GM18861 (cell line): Measurements from ENCODE around the gene IGFBP6.
A peak's percentile ranks its signal among the peaks of the same experiment; 100 is the strongest.
"Not testable (repeated sequence)": the region's sequence is repeated elsewhere in the genome, so short reads cannot be mapped to it uniquely, and the experiment has no call there.

Source experiments
- ATAC-seq: cut with Tn5 transposase; IDR thresholded peaks from one replicate; pipeline ENCODE4 v1.9.1; 2021; ENCODE audit not compliant: unreplicated experiment

The IGFBP6 gene

GRCh38 chr12:53069621-53070410 is 27.7 kb upstream of the IGFBP6 start:
- ATAC-seq: no peak

GRCh38 chr12:53070877-53071492 is 26.5 kb upstream of the IGFBP6 start:
- ATAC-seq: no peak

DNA sequence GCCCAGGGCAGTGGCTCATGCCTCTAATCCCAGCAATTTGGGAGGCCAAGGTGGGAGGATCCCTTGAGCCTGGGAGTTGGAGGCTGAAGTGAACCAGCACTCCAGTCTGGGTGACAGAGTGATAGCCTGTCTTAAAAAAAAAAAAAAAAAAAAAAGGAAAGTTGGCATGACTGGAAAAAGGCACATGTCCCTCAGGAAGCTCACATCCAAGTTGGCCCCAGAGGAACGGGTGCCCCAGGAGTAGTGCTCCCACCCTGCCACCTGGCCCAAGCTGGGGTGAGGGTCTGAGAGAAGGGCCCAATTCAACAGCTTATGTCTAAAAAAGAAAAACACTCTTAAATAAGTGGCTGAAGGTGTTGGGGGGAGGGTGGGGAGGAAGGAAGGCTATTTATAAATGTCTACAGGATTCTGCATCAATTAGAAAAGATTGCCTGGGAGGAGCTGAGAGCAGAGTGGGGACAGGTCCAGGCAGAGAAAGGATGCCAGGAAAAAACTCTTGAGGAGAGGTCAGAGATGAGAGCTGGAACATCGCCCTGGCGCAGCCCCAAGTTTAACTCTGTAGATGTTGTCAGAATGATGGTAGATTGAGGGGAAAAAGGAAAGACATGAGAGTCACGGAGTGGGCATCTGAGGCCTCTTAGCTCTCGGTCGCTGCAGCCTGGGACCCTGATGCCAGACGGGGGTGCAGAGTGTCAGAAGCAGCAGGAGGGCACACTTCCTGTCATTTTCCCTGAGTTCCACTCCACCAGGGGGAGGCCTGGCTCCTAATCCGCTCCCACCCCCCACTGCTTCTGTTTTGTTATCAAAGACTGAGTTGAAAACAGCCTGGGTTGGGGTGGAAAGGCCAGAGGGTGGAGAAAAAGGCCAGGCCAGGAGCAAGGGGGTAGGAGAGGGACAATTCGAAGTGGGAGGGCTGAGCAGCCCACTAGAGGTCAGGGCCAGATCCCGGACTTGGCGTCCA is 25.6 kb upstream of the IGFBP6 start:
- ATAC-seq: no peak

- no peak for ATAC-seq
These were observed 23.6 kb upstream of the IGFBP6 start for GRCh38 chr12:53073881-53074280.

- no peak for ATAC-seq
These were observed 23.0 kb upstream of the IGFBP6 start for GRCh38 chr12:53074283-53074998.

DNA sequence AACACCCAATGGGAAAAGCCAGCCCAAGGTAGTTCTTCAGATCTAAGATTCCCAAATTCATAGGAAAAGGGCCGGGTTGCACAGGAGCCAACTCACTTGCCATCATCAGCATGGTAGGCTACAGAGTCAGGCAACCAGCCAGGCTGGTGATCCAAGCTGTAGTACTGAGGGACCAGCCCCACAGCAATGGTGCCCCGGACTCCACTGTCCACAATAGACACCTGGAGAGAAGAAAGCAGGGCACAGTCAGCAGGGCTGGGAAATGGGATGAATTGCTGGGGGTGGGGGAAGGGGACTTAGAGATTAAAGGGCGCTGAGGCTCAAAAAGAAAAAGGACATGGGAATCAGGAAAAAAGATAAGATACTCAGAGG is 22.5 kb upstream of the IGFBP6 start:
- no peak for ATAC-seq

DNA sequence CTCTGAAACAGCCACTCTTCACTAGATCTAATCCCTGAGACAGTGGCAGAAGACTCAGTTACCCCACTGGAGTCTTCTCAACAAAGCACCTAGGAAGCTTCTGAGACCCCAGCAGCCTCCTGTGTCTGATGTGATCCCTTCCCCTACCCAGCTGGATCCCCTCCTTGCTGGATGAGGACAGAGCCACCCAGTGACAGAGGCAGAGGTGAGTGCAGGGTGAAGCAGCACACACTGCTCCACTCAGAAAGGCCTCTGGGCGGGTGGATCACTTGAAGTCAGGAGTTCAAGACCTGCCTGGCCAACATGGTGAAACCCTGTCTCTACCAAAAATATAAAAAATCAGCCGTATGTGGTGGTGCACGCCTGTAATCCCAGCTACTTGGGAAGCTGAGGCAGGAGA is 21.0 kb upstream of the IGFBP6 start:
- no peak for ATAC-seq

DNA sequence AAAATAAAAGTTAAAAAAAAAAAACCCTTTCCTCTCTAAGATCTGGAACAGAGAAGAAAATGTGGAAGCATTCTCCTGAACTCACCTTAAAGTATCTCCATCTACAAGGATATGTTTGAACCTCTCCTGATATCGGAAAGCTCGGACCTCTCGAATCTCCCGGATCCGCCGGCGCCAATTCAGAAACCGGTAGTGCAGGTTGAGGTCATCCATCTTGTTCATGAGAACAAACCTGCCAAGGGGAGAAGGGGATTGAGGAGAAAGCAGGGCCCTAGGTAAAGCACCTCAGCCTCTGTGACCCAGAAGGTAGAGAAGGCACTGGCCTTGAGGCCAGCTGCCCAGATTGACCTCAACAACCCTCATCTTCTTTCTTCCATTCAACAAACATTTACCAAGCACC is 20.4 kb upstream of the IGFBP6 start:
- no peak for ATAC-seq

DNA sequence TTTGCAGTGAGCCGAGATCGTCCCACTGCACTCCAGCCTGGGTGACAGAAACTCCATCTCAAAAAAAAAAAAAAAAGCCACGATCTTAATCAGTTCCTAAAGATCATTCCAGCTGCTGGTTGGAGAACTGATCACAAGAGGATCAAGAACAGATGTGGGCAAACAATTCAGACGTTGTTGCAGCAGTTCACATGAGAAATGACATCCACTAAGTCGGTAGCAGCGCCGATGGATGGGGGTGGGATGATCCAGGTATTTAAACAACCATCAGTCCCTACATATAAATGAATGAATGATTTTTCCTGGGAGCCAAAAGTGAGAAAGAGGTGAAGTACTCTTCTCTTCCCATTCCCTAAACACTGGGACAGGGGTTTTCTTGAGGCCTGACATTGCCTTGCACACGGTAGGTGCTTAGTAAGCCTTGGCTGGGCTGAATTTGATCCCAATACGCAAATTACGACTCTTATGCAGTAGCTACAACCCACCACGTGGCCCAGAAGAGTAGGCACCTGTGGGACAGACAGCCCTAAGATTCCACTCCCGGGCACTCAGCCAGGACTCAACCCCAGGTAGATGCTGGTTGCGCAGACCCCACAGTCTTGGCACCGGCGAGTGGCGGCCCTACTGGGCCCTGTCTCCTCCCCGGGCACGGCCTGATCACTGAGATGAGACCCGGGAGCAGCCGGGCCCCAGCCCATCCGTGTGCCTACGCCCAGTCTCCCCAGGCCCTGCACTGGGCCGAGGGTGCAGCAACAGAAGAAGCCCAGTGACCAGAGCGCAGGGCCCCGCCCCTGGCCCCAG is 18.8 kb upstream of the IGFBP6 start:
- ATAC-seq: peak; percentile 16

- peak; percentile 98 for ATAC-seq
These were observed 18.0 kb upstream of the IGFBP6 start, which contains the start of gene SPRYD3 for GRCh38 chr12:53079226-53080117. SPRYD3 (minus strand) TSS chr12:53079390; CDS start chr12:53079333, 57 bp downstream.

DNA sequence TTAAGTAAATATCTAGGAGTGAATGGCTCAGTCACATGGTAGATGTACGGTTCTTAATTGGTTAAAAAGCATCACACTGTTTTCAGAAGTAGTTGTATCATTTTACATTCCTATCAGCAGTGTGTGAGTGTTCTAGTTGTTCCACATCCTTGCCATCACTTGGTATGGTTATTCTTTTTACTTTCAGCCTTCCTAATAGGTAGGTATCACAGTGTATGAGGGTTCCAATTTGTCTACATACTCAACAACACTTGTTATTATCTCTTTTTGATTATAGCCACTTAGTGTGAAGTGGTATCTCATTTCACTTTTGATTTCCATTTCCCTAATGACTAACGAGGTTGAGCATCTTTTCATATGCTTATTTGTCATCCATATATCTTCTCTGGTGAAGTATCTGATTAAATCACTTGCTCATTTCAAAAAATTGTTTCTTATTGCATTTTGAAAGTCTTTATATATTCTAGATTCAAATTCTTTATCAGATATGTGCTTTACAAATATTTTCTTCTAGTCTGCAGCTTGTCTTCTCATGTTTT is 14.8 kb upstream of the IGFBP6 start:
- no peak for ATAC-seq

- ATAC-seq: no peak
These were observed 11.1 kb upstream of the IGFBP6 start for GRCh38 chr12:53086361-53086760.

DNA sequence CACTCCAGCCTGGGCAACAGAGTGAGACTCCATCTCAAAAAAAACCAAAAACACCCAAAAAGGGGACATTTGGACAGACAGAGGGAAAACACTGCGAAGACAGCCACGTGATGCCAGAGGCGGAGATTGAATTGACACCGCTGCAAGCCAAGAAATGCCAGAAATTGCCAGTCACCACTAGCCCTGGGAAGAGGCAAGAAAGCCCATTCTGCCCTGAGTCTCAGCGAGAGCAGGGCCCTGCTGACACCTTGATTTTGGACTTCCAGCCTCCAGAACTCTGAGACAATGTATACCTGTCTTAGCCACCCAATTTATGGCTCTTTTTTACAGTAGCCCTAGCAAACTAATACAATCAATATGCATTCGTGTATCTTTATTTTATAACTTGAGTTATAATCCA is 7.4 kb upstream of the IGFBP6 start:
- no peak for ATAC-seq

- ATAC-seq: no peak
These were observed 6.9 kb upstream of the IGFBP6 start for GRCh38 chr12:53090554-53090953.

DNA sequence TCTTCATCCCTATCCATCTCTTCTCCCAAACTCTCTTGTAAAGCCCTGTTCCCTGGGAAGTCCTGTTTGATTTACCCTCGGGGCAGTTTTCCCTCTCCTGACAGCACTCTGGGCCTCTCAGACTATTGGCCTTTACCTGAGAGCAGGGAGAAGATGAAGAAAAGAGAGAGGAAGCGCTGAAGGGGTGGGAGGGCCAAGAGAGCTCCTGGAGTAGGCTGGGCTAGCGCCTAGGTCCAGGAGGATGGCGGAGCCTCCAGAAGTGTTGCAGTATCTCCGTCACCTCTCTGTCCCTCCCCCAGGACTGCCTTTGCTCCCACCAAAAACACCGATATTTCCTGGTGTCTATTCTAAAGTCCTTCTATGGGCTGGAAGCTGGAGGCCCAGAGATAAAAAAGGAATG is 5.7 kb upstream of the IGFBP6 start:
- ATAC-seq: no peak

DNA sequence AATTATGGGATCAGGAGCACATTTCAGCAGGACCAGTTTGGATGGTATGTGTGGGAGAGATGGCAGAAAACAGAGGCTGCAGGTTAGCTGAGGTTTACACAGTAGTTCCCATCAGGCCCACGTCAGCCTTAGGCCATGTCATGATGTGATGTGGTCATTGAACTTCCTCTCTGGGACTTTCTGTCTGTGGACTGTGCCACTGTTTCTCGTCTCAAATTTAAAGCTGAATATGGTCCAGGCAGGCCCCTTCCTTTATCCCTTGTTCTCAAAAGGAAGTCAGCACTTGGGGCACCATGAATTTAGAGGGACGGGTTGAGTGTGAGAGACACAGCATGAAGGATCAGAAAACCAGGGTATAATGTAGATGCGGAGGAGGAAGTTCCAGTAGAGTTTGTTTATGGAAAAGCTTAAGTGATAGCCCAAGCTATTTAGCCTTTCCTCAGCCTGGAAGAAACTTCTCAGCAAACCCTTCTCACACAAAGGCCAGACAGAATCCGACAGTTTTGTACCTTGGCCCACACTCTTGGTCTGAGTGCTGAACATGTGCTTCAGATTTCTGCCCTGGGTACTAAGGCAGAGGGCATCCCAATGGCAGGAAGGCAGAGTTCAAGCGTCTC is 3.6 kb upstream of the IGFBP6 start:
- ATAC-seq: no peak

DNA sequence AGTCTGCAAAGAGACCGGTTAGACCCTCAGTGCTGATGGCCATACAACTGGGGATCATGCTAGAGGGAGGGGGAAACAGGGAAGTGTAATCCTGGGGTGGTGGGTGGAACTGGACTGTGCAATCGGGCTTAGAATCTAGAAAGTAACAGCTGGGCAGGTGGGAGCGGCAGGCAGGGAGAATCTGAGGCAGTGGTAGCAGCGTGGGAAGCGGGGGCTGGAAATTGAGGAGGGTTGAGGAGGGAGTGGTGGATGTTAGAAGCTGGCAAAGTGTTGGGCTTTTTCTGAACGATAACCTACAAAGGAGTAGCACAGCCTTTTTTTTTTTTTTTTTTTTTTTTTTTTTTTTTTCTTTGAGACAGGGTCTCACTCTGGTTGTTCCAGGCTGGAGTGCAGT is 3.1 kb upstream of the IGFBP6 start:
- no peak for ATAC-seq

DNA sequence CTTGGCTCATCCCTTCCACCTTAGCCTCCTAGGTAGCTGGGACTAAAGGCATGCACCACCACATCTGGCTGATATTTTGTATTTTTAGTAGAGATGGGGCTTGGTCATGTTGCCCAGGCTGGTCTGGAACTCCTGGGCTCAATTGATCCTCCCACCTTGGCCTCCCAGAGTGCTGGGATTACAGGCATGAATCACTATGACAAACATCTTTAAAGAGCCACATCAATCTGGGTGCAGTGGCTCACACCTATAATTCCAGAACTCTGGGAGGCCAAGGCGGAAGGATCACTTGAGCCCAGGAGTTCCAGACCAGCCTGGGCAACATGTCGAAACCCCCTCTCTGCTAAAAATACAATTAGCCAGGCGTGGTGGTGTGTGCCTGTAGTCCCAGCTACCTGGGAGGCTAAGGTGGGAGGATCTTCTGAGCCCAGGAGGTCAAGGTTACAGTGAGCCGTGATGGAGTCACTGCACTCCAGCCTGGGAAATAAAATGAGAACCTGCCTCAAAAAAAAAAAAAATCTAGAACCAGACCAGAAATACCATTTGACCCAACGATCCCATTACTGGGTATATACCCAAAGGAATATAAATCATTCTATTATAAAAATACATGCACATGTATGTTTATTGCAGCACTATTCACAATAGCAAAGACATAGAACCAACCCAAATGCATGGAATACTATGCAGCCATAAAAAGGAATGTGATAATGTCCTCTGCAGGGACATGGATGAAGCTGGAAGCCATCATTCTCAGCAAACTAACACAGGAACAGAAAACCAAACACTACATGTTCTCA is 2.5 kb upstream of the IGFBP6 start:
- ATAC-seq: not testable (repeated sequence)
